IPS DF 6.9 (cell line): Measurements from ENCODE around the gene CACNA1C.

Experiments
- DNase-seq: peaks from one replicate; pipeline ENCODE4 v3.0.0-alpha.2; 2013; ENCODE audit warnings: low read depth, low spot score
- H3K27ac ChIP-seq: one replicate; pipeline ENCODE4 v1.5.1; 2013; ENCODE audit warnings: low read length, control low read depth
- H3K27me3 ChIP-seq: 2 replicates; pipeline ENCODE4 v1.6.1; 2013; ENCODE audit warnings: mild to moderate bottlenecking, low read length; ENCODE audit not compliant: control insufficient read depth, insufficient read depth
- H3K36me3 ChIP-seq: 2 replicates; pipeline ENCODE4 v1.6.1; 2013; ENCODE audit warnings: low read length; ENCODE audit not compliant: control insufficient read depth, insufficient read depth
- H3K4me1 ChIP-seq: 2 replicates; pipeline ENCODE4 v1.6.1; 2013; ENCODE audit warnings: low read length; ENCODE audit not compliant: control insufficient read depth, insufficient read depth
- H3K4me3 ChIP-seq: 2 replicates; pipeline ENCODE4 v1.5.1; 2013; ENCODE audit warnings: mild to moderate bottlenecking, low read length
- H3K9me3 ChIP-seq: 2 replicates; pipeline ENCODE4 v1.6.1; 2013; ENCODE audit warnings: low read length, inconsistent platforms; ENCODE audit not compliant: control insufficient read depth, insufficient read depth
- WGBS: extraction: QIAGEN DNeasy Blood & Tissue Kit; methylation state at CpG from one replicate; pipeline ENCODE4 v1.1.7; 2013; ENCODE audit warnings: mixed read lengths, missing lambda C conversion rate; ENCODE audit not compliant: insufficient read length, insufficient coverage; 5-methylcytosine and 5-hydroxymethylcytosine counted together

The CACNA1C gene

DNA sequence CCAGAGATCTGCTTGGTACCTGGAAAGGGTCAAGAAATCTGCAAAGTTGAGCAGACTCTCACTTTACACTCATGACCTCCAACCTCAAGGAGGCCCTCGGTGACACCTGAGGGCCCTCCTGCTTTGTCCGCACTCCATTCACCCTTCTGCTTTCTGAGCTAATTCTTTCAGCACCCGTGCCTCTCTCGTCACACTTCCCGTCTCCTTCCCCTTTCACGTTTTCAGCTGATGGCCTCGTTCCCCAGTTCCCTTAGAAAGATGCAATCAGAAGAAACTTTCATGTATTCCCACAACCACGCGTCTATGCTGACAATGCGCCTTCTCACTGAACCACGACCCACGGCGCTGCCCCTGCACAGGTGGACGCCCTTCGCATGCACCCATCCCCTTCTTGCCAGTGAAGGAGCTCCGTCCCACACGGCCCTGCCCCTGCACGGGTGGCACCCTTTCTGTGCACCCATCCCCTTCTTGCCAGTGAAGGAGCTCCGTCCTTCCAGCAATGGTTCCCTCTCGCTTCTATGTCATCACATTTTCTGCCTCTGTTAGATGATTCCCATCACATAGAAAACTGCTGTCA, 401.9 kb downstream of the CACNA1C start:
- Histone ChIP-seq H3K27ac (no peak overlapping the region), H3K27me3 (no peaks in the 10 kb centered on the region), H3K9me3 (no peaks in the 10 kb centered on the region), H3K4me3 (no peak overlapping the region), H3K36me3 (no peaks in the 10 kb centered on the region), H3K4me1 (no peaks in the 10 kb centered on the region)
- no CpG with 5 or more reads among the region's 20 CpGs for WGBS
- no peak for DNase-seq

DNA sequence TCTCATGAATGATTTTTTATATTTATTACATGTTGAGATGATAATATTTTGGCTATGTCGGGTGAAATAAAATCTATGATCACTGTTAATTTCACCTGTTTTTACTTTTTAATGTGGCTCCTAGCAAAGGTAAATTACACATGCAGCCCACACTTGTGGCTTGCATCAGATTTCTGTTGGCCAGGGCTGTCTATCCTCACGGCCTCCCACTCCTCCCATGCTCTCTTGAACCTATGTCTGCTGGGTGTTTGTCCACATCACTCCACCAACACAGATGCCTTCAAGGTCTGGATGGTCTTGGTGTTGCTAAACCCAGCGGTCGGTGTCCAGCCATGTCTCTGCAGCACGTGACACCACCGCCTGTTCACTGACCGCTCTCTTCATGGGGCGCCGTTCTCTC, 402.6 kb downstream of the CACNA1C start:
- H3K27ac ChIP-seq = no peak overlapping the region
- no peaks in the 10 kb centered on the region for H3K27me3 ChIP-seq
- no peaks in the 10 kb centered on the region for H3K36me3 ChIP-seq
- no peaks in the 10 kb centered on the region for H3K4me1 ChIP-seq
- WGBS = no CpG with 5 or more reads among the region's 9 CpGs
- DNase-seq = no peak
- no peaks in the 10 kb centered on the region for H3K9me3 ChIP-seq
- no peak overlapping the region for H3K4me3 ChIP-seq

DNA sequence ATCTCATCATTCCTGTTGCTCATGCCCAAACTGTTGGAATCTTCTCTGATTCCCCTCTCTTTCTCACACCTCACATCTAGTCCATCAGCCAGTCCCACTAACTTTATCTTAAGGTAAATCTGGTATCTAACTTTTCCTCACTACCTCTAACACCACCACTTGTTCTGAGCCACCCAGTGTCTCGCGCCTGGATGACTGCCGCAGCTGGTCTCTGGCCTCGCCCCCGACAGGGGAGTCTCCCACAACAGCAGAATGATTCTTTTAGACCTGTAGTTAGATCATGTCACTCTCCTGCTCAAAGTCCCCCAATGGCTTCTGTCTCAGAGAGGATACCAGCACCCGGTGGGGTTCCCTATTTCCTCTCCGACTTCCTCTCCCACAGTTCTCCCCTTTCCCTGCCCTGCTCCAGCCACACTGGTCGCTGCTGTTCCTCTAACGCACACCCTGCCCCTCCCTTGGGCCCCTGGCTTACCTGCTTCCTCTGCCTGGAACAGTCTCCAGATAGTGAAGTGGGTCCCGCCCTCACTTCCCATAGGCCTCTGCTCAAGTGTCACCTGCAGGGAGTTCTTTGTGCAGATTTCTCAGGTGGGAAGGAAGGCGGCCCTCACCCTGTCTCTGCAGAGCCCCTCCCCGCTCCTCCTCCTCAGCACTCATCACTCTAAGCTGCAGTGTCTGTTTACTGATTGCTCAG, 403.5 kb downstream of the CACNA1C start:
- Histone ChIP-seq H3K9me3 (no peaks in the 10 kb centered on the region), H3K27me3 (no peaks in the 10 kb centered on the region), H3K4me3 (no peak overlapping the region), H3K4me1 (no peaks in the 10 kb centered on the region), H3K27ac (no peak overlapping the region), H3K36me3 (no peaks in the 10 kb centered on the region)
- no CpG with 5 or more reads among the region's 12 CpGs for WGBS
- no peak for DNase-seq

DNA sequence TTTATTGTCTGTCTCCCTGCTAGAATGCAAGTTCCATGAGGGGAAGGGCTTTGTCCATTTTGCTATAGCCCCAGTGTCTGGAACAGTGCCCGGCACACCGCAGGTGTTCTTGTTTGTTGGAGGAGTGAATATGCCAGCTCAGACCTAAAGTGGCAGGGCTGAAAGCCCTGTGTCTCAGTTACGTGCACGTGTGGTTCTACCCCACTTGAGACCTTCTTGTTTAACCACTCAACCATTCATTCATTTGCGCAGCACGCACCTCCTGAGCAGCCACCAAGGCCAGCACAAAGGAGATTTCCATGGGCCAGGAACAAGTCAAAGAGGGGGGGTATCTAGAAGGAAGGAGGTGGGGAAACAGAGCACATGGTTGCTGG, 404.0 kb downstream of the CACNA1C start:
- Histone ChIP-seq H3K27me3 (no peaks in the 10 kb centered on the region), H3K36me3 (no peaks in the 10 kb centered on the region), H3K4me3 (no peak overlapping the region), H3K9me3 (no peaks in the 10 kb centered on the region), H3K4me1 (no peaks in the 10 kb centered on the region), H3K27ac (no peak overlapping the region)
- no peak for DNase-seq
- WGBS = no CpG with 5 or more reads among the region's 6 CpGs

DNA sequence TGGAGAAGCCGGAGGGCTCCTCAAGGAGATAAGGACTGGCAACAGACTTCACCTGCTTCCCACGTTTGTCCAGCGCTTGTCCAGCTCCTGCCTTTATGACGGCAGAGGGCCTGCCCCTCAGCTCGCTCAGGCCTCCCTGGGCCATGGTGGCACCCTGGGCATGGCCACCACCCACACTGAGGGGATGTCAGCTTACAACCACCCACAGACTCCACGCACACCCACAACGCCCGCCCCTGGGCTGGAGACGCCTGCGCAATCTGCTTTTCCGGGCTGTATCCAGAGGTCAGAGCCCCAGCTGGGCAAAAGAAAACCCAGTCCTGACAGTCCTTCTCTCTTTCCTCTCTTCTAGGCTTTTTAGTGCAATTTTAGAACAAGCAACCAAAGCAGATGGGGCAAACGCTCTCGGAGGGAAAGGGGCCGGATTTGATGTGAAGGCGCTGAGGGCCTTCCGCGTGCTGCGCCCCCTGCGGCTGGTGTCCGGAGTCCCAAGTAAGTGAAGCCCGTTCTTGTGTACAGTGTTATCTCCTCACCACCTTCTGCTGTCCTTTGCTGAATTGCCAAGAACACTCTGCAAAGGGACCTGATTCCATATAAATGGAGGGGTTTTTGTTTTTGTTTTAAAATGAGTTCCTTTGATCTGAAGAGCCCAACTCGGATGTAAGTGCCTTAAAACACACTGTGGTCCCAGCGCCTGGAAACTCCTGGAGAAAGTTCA, 404.6 kb downstream of the CACNA1C start:
- H3K36me3 ChIP-seq = no peaks in the 10 kb centered on the region
- H3K4me1 ChIP-seq = no peaks in the 10 kb centered on the region
- WGBS = no CpG with 5 or more reads among the region's 23 CpGs
- H3K27ac ChIP-seq = no peak overlapping the region
- H3K27me3 ChIP-seq = no peaks in the 10 kb centered on the region
- no peaks in the 10 kb centered on the region for H3K9me3 ChIP-seq
- DNase-seq = no peak
- H3K4me3 ChIP-seq = no peak overlapping the region

DNA sequence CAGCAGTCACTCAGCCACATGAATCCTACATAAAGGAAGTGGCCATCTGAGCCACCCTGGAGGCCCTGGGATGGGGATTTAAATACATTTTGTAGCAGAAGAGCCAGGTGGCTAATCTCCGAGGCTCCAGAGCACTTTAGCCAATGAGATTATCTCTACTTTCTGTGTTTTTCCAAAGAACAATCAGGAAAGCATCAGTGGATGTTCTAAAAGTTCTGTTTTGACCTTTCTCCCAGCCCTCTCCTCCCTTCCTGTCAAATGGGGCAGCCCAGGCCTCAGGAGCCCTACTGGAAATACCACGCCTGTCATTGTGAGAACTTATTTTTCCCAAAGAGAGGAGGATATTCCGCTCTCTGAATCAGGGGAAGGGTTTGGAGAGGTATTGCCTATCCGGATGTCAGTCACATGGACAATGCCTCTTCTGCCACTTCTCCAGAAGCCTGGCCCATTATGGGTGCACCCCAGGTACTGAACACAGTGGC, 405.2 kb downstream of the CACNA1C start:
- Histone ChIP-seq H3K27ac (no peak overlapping the region), H3K36me3 (no peaks in the 10 kb centered on the region), H3K4me1 (no peaks in the 10 kb centered on the region), H3K9me3 (no peaks in the 10 kb centered on the region), H3K4me3 (no peak overlapping the region), H3K27me3 (no peaks in the 10 kb centered on the region)
- DNase-seq = no peak
- WGBS = no CpG with 5 or more reads among the region's 4 CpGs

DNA sequence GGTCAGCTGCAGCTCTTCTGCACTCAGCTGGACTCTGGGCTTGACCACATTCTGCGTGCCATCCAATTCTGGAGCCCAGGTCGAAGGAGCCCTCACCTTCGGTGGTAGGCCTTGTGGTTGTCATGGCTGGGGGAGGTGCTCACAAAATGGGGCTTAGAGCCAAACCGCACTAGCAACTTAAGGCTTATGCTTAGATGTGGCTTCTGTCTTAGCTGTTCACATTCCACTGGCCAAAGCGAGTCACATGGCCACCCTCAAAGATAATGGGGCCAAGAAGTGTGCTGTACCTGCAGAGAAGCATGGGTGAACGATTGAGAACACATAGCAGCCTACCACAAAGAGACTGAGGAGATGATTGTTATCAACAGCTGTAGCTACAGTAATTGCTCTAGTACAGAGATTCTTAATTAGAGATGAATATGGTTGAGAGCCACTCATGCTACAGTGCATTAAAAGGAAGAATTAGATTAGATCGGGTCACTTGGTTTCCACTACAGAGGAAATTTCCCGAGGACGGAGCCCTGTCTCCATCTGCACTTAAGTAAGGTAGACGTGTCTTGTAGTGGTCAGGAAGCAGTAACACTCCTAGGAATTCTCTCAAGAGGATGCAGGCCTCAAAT, 407.4 kb downstream of the CACNA1C start:
- Histone ChIP-seq H3K4me1 (no peaks in the 10 kb centered on the region), H3K4me3 (no peak overlapping the region), H3K27ac (no peak overlapping the region), H3K36me3 (no peaks in the 10 kb centered on the region), H3K9me3 (no peaks in the 10 kb centered on the region), H3K27me3 (no peaks in the 10 kb centered on the region)
- WGBS = no CpG with 5 or more reads among the region's 10 CpGs
- no peak for DNase-seq

DNA sequence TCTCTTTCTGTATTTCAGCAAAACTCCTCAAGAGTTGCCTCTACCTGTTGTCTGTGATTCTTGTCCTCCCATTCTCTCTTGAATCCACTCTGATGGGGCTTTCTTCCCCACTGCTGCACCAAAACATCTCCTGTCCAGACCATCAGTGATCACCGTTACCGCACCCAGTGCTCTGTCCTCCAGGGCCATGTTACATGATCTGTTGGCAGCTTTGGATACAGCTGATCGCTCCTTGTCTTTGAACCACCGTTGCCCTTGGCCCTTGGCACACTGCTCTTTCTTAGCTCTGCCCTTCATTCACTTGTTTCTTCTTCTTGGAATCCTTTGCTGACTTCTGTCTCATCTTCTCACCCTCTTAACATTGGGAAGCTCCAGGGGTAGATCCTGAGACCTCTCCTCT, 408.3 kb downstream of the CACNA1C start:
- no peaks in the 10 kb centered on the region for H3K9me3 ChIP-seq
- H3K36me3 ChIP-seq = no peaks in the 10 kb centered on the region
- H3K4me1 ChIP-seq = no peaks in the 10 kb centered on the region
- H3K4me3 ChIP-seq = no peak overlapping the region
- DNase-seq = no peak
- H3K27ac ChIP-seq = no peak overlapping the region
- H3K27me3 ChIP-seq = no peaks in the 10 kb centered on the region
- no CpG with 5 or more reads among the region's 4 CpGs for WGBS

DNA sequence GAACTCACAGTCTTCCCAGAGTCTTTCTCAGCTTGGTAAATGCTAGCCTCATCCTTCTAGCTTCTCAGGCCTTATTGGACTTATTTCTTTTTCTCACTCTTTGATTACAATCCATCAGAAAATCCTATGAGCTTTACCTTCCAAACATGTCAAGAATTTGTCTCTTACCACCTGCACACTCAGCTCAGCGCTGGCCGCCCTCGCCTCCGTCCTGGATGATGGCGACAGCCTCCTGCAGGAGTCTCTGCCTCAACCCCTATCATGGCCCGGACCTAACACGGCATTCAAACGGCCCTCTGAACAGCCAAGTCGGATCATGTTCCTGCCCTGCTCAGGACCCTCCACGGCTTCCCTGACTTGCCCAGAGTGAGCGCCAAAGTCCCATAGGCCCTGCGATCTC, 408.9 kb downstream of the CACNA1C start:
- no peaks in the 10 kb centered on the region for H3K36me3 ChIP-seq
- no peak overlapping the region for H3K4me3 ChIP-seq
- no peaks in the 10 kb centered on the region for H3K27me3 ChIP-seq
- H3K27ac ChIP-seq = no peak overlapping the region
- no peak for DNase-seq
- H3K4me1 ChIP-seq = no peaks in the 10 kb centered on the region
- no CpG with 5 or more reads among the region's 12 CpGs for WGBS
- no peaks in the 10 kb centered on the region for H3K9me3 ChIP-seq

DNA sequence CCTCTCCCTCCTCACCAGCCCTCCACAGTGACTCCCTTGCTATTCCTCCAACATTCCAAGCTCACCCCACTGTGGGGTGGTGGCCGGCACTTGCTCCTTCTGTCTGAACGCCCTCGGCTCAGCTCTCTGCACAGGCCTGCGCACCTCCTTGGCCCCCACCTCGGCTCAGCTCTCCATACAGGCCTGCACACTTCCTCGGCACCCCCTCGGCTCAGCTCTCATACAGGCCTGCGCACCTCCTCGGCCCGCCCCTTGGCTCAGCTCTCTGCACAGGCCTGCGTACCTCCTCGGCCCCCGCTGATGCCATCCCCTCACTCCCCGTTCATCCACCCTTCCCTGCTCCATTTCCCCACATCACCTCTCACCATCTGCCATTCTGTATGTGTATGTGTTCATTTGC, 409.3 kb downstream of the CACNA1C start:
- Histone ChIP-seq H3K36me3 (no peaks in the 10 kb centered on the region), H3K9me3 (no peaks in the 10 kb centered on the region), H3K27ac (no peak overlapping the region), H3K4me3 (no peak overlapping the region), H3K4me1 (no peaks in the 10 kb centered on the region), H3K27me3 (no peaks in the 10 kb centered on the region)
- no CpG with 5 or more reads among the region's 14 CpGs for WGBS
- no peak for DNase-seq
